Fibroblast of lung (primary cell): ENCODE measurements around the gene PGAP1. TPM values are rescaled to one million over a fixed set of nuclear protein-coding genes. Genes with fewer than 3 reads are reported as not detected.

ENCODE experiments used
- DNase-seq, 2 donors: peaks; one replicate each; pipeline versions ENCODE4 v3.0.0 to v3.0.0-alpha.2; 2010; ENCODE audit warnings: low read depth in 2 of 2
- H2AFZ ChIP-seq: 2 replicates; pipeline ENCODE4 v1.5.1; 2012; ENCODE audit warnings: low read length, control low read depth, inconsistent platforms
- H3K27ac ChIP-seq: 2 replicates; pipeline ENCODE4 v1.5.1; 2011; ENCODE audit warnings: low read length, control low read depth; ENCODE audit not compliant: insufficient read depth
- H3K27me3 ChIP-seq: 2 replicates; pipeline ENCODE4 v1.5.1; 2011; ENCODE audit warnings: mild to moderate bottlenecking, low read length; ENCODE audit not compliant: control insufficient read depth, insufficient read depth
- H3K36me3 ChIP-seq: 2 replicates; pipeline ENCODE4 v1.5.1; 2011; ENCODE audit warnings: low read length; ENCODE audit not compliant: control insufficient read depth, insufficient read depth
- H3K4me1 ChIP-seq: 2 replicates; pipeline ENCODE4 v1.5.1; 2011; ENCODE audit warnings: low read length; ENCODE audit not compliant: control insufficient read depth, insufficient read depth; ENCODE audit errors: extremely low read depth
- H3K4me2 ChIP-seq: 2 replicates; pipeline ENCODE4 v1.5.1; 2011; ENCODE audit warnings: low read length, control low read depth; ENCODE audit not compliant: insufficient read depth; ENCODE audit errors: extremely low read depth
- H3K4me3 ChIP-seq, 4 experiments: fragments of 200-600 bp in 1 of 4; sonication (generic) in 1 of 4; replicated peaks in 1 of 4; 2 replicates each; pipeline ENCODE4 v1.5.1; 2011 to 2016; ENCODE audit warnings: low read length in 4 of 4, low read depth in 3 of 4, mild to moderate bottlenecking in 3 of 4, control low read depth in 2 of 4, inconsistent platforms in 1 of 4, mixed read lengths in 1 of 4; ENCODE audit not compliant: insufficient read depth in 1 of 4; ENCODE audit errors: control extremely low read depth in 1 of 4
- H3K79me2 ChIP-seq: 2 replicates; pipeline ENCODE4 v1.5.1; 2012; ENCODE audit warnings: mild to moderate bottlenecking, low read length, inconsistent platforms; ENCODE audit not compliant: control insufficient read depth, insufficient read depth
- H3K9ac ChIP-seq: 2 replicates; pipeline ENCODE4 v1.5.1; 2011; ENCODE audit warnings: mild to moderate bottlenecking, low read length, control low read depth; ENCODE audit not compliant: insufficient read depth
- H3K9me3 ChIP-seq: 2 replicates; pipeline ENCODE4 v1.5.1; 2012; ENCODE audit warnings: low read depth, low read length; ENCODE audit not compliant: control insufficient read depth, insufficient read depth
- H4K20me1 ChIP-seq: 2 replicates; pipeline ENCODE4 v1.5.1; 2011; ENCODE audit warnings: low read length; ENCODE audit not compliant: control insufficient read depth, insufficient read depth; ENCODE audit errors: extremely low read depth
- CTCF ChIP-seq, 2 donors: IDR thresholded peaks in 1 of 2; conservative IDR thresholded peaks in 1 of 2; 1 replicate in 1 of 2; 2 replicates in 1 of 2; pipeline ENCODE4 v1.5.1; 2011 to 2012; ENCODE audit warnings: low read length in 2 of 2, control low read depth in 1 of 2, inconsistent platforms in 1 of 2, low read depth in 1 of 2, mild to moderate bottlenecking in 1 of 2
- EZH2 ChIP-seq: IDR thresholded peaks from 2 replicates; pipeline ENCODE4 v1.5.1; 2012; ENCODE audit warnings: low read length, control low read depth, mild to moderate bottlenecking; ENCODE audit errors: missing control alignments
- polyA plus RNA-seq, 2 donors: library from polyadenylated mRNA; depleted of rRNA in 1 of 2; stranded (reverse) in 1 of 2; unstranded in 1 of 2; fragments of >200 nt; gene quantifications; 2 replicates each; pipeline ENCODE4 v1.2.1, GENCODE V29; 2011 to 2012; ENCODE audit warnings: missing spikeins in 1 of 2
- total RNA-seq: library from RNA; depleted of rRNA; stranded (reverse); fragments of >200 nt; gene quantifications from 2 replicates; pipeline ENCODE4 v1.2.1, GENCODE V29; 2014

Gene PGAP1
- total and polyA plus RNA-seq, 2 donors (not counting 1 experiment from before 2014, with no cell fraction given), result 7.0 to 12.1 TPM

DNA sequence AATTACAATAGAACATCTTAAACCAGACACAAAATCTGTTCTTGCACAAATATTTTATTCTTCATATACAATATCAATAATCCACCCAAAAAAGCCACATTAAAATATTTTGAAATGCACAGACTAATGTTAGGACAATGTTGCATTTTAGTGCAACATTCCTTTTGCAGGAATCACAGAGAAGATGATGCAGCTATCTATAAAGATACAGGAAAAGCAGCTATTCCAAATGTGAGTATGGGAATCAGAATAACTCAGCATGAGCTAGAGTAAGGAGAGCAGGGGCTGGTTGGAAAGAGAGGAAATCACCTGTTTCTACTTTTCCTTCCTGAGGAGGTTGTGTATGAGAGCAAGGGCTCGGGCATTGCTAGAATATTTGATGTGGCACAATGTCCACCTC lies 122.1 kb downstream of the PGAP1 start:
- no peaks in the 10 kb centered on the region for H3K79me2 ChIP-seq
- no peak for TF ChIP-seq EZH2
- no peak for TF ChIP-seq CTCF (conservative IDR thresholded peaks at IDR 0.05 in 1 of 2, IDR thresholded peaks at IDR 0.05 in 1 of 2; ENCODE audit: low read depth in 1 of 2, low read length in 2 of 2)
- no peaks in the 10 kb centered on the region for H3K9me3 ChIP-seq
- H2AFZ ChIP-seq, result no peak overlapping the region
- H3K4me1 ChIP-seq, result no peaks in the 10 kb centered on the region
- no peak for DNase-seq
- H3K4me3 ChIP-seq, result no peak overlapping the region
- H3K9ac ChIP-seq, result no peak overlapping the region
- H4K20me1 ChIP-seq, result no peaks in the 10 kb centered on the region
- no peaks in the 10 kb centered on the region for H3K27me3 ChIP-seq
- no peak overlapping the region for H3K4me2 ChIP-seq
- no peak overlapping the region for H3K27ac ChIP-seq
- H3K36me3 ChIP-seq, result no peaks in the 10 kb centered on the region

DNA sequence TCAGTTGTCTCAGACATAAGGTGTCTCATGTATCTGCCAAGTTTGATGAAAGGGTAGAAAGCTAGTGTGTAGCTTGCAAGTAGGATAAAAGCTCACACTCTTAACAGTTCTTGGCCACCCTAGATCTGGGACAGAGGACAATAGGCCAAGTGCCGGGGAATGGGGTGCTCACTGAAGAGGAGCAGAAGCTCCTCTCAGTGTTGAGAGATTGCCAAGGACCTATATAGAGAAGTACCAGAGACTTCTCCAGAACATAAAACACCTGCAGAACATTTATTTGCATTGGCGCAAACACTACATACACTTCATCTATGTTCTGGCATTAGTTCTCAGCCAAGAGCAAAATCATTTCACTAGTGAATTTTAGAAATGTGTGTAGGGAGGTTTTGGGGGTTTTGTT lies 124.1 kb downstream of the PGAP1 start:
- no peak overlapping the region for H3K4me2 ChIP-seq
- no peak for TF ChIP-seq EZH2
- TF ChIP-seq CTCF (conservative IDR thresholded peaks at IDR 0.05 in 1 of 2, IDR thresholded peaks at IDR 0.05 in 1 of 2; ENCODE audit: low read depth in 1 of 2, low read length in 2 of 2), result no peak
- no peak overlapping the region for H3K4me3 ChIP-seq
- H3K27me3 ChIP-seq, result no peaks in the 10 kb centered on the region
- no peak overlapping the region for H3K9ac ChIP-seq
- no peak for DNase-seq
- H3K79me2 ChIP-seq, result peaks cover 6% of the 10 kb centered on the region
- no peak overlapping the region for H2AFZ ChIP-seq
- H3K4me1 ChIP-seq, result no peaks in the 10 kb centered on the region
- no peaks in the 10 kb centered on the region for H3K36me3 ChIP-seq
- H3K9me3 ChIP-seq, result no peaks in the 10 kb centered on the region
- no peaks in the 10 kb centered on the region for H4K20me1 ChIP-seq
- H3K27ac ChIP-seq, result no peak overlapping the region

- Histone ChIP-seq H3K36me3 (peaks cover 1% of the 10 kb centered on the region), H3K27me3 (no peaks in the 10 kb centered on the region), H3K27ac (no peak overlapping the region), H3K9me3 (no peaks in the 10 kb centered on the region), H3K4me3 (no peak overlapping the region), H4K20me1 (no peaks in the 10 kb centered on the region), H3K79me2 (peaks cover 6% of the 10 kb centered on the region), H3K4me1 (no peaks in the 10 kb centered on the region), H2AFZ (no peak overlapping the region), H3K4me2 (no peak overlapping the region), H3K9ac (no peak overlapping the region)
- DNase-seq, result peak in 1 of 2 donors; percentile 63
- TF ChIP-seq CTCF (conservative IDR thresholded peaks at IDR 0.05 in 1 of 2, IDR thresholded peaks at IDR 0.05 in 1 of 2; ENCODE audit: low read depth in 1 of 2, low read length in 2 of 2), result no peak
- no peak for TF ChIP-seq EZH2
Measured at GRCh38 chr2:196801674-196802261, 124.7 kb downstream of the PGAP1 start.
